HepG2 (cell line): ENCODE measurements around the gene CD9. TPM values are rescaled to one million over a fixed set of nuclear protein-coding genes. Genes with fewer than 3 reads are reported as not detected.
A peak's percentile ranks its signal among the peaks of the same experiment; 100 is the strongest.

ENCODE experiments used
- HMG20B ChIP-seq: conservative IDR thresholded peaks from 2 replicates; pipeline ENCODE4 v1.6.1; 2016; ENCODE audit warnings: missing genetic modification reagents, missing compliant biosample characterization
- HNF4A ChIP-seq: sonication (generic); formaldehyde crosslinking; IDR thresholded peaks from 2 replicates; pipeline ENCODE4 v1.4.0; 2020; ENCODE audit warnings: missing genetic modification reagents
- HOXA7 ChIP-seq: sonication (generic); formaldehyde crosslinking; IDR thresholded peaks from 2 replicates; pipeline ENCODE4 v1.8.1; 2022; ENCODE audit warnings: mild to moderate bottlenecking, missing genetic modification reagents, moderate library complexity
- MAZ ChIP-seq, 2 experiments: sonication (generic) in 1 of 2; formaldehyde crosslinking in 1 of 2; IDR thresholded peaks; 2 replicates each; pipeline versions ENCODE4 v1.5.0 to v1.6.1; 2012 to 2020; ENCODE audit warnings: low read depth in 2 of 2, mild to moderate bottlenecking in 2 of 2, borderline replicate concordance in 1 of 2, improper control_type of control experiment in 1 of 2, low read length in 1 of 2, missing genetic modification reagents in 1 of 2, moderate library complexity in 1 of 2
- NAIF1 ChIP-seq: sonication (generic); formaldehyde crosslinking; IDR thresholded peaks from 2 replicates; pipeline ENCODE4 v1.5.0; 2020; ENCODE audit warnings: mild to moderate bottlenecking, missing genetic modification reagents, borderline replicate concordance
- ONECUT2 ChIP-seq: sonication (generic); formaldehyde crosslinking; IDR thresholded peaks from 2 replicates; pipeline ENCODE4 v1.4.0; 2020; ENCODE audit warnings: missing genetic modification reagents
- SMAD3 ChIP-seq: sonication (generic); formaldehyde crosslinking; IDR thresholded peaks from 2 replicates; pipeline ENCODE4 v1.4.0; 2020; ENCODE audit warnings: missing genetic modification reagents
- TEAD3 ChIP-seq: optimal IDR thresholded peaks from 2 replicates; pipeline ENCODE3; 2016; ENCODE audit warnings: borderline replicate concordance
- USF2 ChIP-seq, 2 experiments: sonication (generic) in 1 of 2; formaldehyde crosslinking in 1 of 2; IDR thresholded peaks; 2 replicates each; pipeline versions ENCODE4 v1.5.1 to v1.6.1; 2011 to 2020; ENCODE audit warnings: borderline replicate concordance in 1 of 2, low read depth in 1 of 2, low read length in 1 of 2, mild to moderate bottlenecking in 1 of 2, missing genetic modification reagents in 1 of 2, moderate library complexity in 1 of 2
- ZBTB3 ChIP-seq: sonication (generic); formaldehyde crosslinking; IDR thresholded peaks from 2 replicates; pipeline ENCODE4 v1.4.0; 2020; ENCODE audit warnings: low read depth, mild to moderate bottlenecking, moderate library complexity, missing genetic modification reagents, borderline replicate concordance
- ZBTB7B ChIP-seq: sonication (generic); formaldehyde crosslinking; IDR thresholded peaks from 2 replicates; pipeline ENCODE4 v1.4.0; 2020; ENCODE audit warnings: missing genetic modification reagents
- ZFYVE20 ChIP-seq: sonication (generic); formaldehyde crosslinking; IDR thresholded peaks from 2 replicates; pipeline ENCODE4 v1.8.0; 2023; ENCODE audit warnings: low read depth, mild to moderate bottlenecking, moderate library complexity, missing genetic modification reagents, borderline replicate concordance
- ZNF367 ChIP-seq: sonication (generic); formaldehyde crosslinking; IDR thresholded peaks from 2 replicates; pipeline ENCODE4 v1.4.0; 2020; ENCODE audit warnings: missing genetic modification reagents, borderline replicate concordance
- ZNF543 ChIP-seq: sonication (generic); formaldehyde crosslinking; IDR thresholded peaks from 2 replicates; pipeline ENCODE4 v1.4.0; 2020; ENCODE audit warnings: mild to moderate bottlenecking, missing genetic modification reagents
- ZNF569 ChIP-seq: sonication (generic); formaldehyde crosslinking; IDR thresholded peaks from 2 replicates; pipeline ENCODE4 v1.5.0; 2020; ENCODE audit warnings: mild to moderate bottlenecking, missing genetic modification reagents, moderate library complexity, borderline replicate concordance
- ZNF75D ChIP-seq: sonication (generic); formaldehyde crosslinking; IDR thresholded peaks from 2 replicates; pipeline ENCODE4 v1.8.1; 2023; ENCODE audit warnings: missing genetic modification reagents, mild to moderate bottlenecking, borderline replicate concordance
- ZNF770 ChIP-seq: sonication (generic); formaldehyde crosslinking; IDR thresholded peaks from 2 replicates; pipeline ENCODE4 v1.5.0; 2020; ENCODE audit warnings: mild to moderate bottlenecking, missing genetic modification reagents
- ZNF891 ChIP-seq: sonication (generic); formaldehyde crosslinking; IDR thresholded peaks from 2 replicates; pipeline ENCODE4 v1.5.0; 2020; ENCODE audit warnings: mild to moderate bottlenecking, missing genetic modification reagents
- polyA plus RNA-seq, 8 experiments: library from polyadenylated mRNA; depleted of rRNA in 3 of 8; stranded (reverse) in 7 of 8; unstranded in 1 of 8; fragments of >200 nt; fragmentation: Illumina TruSeq in 4 of 8; extraction: Trizol in 4 of 8; gene quantifications; 2 replicates each; pipeline versions ENCODE4 v1.2.1 to v1.2.3, GENCODE V29; 2011 to 2016; ENCODE audit warnings: low read depth in 4 of 8, missing spikeins in 1 of 8, mixed read lengths in 1 of 8; ENCODE audit not compliant: insufficient read depth in 1 of 8
- total RNA-seq, 5 experiments: library from RNA; depleted of rRNA; stranded (reverse); fragments of >200 nt; fragmentation: Illumina TruSeq; extraction: Trizol; gene quantifications; 2 replicates each; pipeline ENCODE4 v1.2.3, GENCODE V29; 2016; ENCODE audit warnings: low read depth in 1 of 5
- TF ChIP-seq, protein P1 (sequence below): sonication (generic); formaldehyde crosslinking; IDR thresholded peaks from 2 replicates; pipeline ENCODE4 v1.4.0; 2020; ENCODE audit warnings: mild to moderate bottlenecking, missing genetic modification reagents, borderline replicate concordance
- TF ChIP-seq, protein P2 (sequence below): sonication (generic); formaldehyde crosslinking; IDR thresholded peaks from 2 replicates; pipeline ENCODE4 v1.4.0; 2020; ENCODE audit warnings: missing genetic modification reagents
- TF ChIP-seq, protein P3 (sequence below): sonication (generic); formaldehyde crosslinking; IDR thresholded peaks from 2 replicates; pipeline ENCODE4 v1.4.0; 2020; ENCODE audit warnings: low read depth, mild to moderate bottlenecking, missing genetic modification reagents

CD9 gene
- total and polyA plus RNA-seq, 2 of the 13 experiments (the other 11 are each of a cell fraction or from before 2014, with no cell fraction given) = 5.8 to 38.3 TPM

DNA sequence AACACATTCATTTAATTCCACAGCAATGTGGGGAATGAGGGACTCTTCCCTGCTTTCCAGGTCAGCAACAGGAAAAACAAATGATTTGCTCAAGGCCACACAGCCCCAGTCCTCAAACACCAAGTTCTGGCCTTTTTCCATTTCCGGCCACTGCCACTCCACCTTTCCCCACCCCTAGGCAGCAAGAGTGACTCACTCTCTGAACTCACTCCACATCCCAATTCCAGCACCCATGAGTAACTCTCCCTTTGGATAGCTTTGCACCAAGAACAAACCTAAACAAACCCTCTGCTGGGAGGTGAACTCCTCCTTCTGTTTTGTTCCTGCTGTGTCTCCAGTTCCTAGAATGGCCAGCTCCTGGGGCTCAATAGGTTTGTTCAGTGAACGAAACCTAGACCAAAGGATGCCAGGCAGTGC lies 79.9 kb downstream of the CD9 start (continued):
- TF ChIP-seq, protein P1, sequence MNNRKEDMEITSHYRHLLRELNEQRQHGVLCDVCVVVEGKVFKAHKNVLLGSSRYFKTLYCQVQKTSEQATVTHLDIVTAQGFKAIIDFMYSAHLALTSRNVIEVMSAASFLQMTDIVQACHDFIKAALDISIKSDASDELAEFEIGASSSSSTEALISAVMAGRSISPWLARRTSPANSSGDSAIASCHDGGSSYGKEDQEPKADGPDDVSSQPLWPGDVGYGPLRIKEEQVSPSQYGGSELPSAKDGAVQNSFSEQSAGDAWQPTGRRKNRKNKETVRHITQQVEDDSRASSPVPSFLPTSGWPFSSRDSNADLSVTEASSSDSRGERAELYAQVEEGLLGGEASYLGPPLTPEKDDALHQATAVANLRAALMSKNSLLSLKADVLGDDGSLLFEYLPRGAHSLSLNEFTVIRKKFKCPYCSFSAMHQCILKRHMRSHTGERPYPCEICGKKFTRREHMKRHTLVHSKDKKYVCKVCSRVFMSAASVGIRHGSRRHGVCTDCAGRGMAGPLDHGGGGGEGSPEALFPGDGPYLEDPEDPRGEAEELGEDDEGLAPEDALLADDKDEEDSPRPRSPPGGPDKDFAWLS = no peak
- TF ChIP-seq ZNF569 (CRISPR knock-in tag) (no peak), ZNF891 (no peak), ZBTB7B (CRISPR knock-in tag) (no peak; the same call in 1 of the 2 replicates), ZNF75D (no peak), ZNF367 (CRISPR knock-in tag) (no peak), ONECUT2 (no peak), HNF4A (CRISPR knock-in tag) (no peak), ZBTB3 (no peak), HOXA7 (CRISPR knock-in tag) (no peak), SMAD3 (CRISPR knock-in tag) (0 out of 2 replicates have a peak, but pooled peaks have one; percentile 36), USF2 (IDR thresholded peaks at IDR 0.05; ENCODE audit: low read depth, low read length) (no peak), USF2 (CRISPR knock-in tag; IDR thresholded peaks at IDR 0.05; ENCODE audit: borderline replicate concordance) (no peak), ZFYVE20 (CRISPR knock-in tag) (no peak), TEAD3 (CRISPR knock-in tag) (peak; percentile 80), ZNF543 (CRISPR knock-in tag) (no peak), NAIF1 (CRISPR knock-in tag) (no peak), MAZ (IDR thresholded peaks at IDR 0.05; ENCODE audit: borderline replicate concordance, low read depth, low read length) (no peak), MAZ (CRISPR knock-in tag; IDR thresholded peaks at IDR 0.05; ENCODE audit: low read depth) (no peak), HMG20B (peak; percentile 52; the same call in 1 of the 2 replicates), ZNF770 (no peak)
- TF ChIP-seq, protein P2, sequence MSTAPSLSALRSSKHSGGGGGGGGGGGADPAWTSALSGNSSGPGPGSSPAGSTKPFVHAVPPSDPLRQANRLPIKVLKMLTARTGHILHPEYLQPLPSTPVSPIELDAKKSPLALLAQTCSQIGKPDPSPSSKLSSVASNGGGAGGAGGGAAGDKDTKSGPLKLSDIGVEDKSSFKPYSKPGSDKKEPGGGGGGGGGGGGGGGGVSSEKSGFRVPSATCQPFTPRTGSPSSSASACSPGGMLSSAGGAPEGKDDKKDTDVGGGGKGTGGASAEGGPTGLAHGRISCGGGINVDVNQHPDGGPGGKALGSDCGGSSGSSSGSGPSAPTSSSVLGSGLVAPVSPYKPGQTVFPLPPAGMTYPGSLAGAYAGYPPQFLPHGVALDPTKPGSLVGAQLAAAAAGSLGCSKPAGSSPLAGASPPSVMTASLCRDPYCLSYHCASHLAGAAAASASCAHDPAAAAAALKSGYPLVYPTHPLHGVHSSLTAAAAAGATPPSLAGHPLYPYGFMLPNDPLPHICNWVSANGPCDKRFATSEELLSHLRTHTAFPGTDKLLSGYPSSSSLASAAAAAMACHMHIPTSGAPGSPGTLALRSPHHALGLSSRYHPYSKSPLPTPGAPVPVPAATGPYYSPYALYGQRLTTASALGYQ (CRISPR knock-in tag) = no peak
- TF ChIP-seq, protein P3, sequence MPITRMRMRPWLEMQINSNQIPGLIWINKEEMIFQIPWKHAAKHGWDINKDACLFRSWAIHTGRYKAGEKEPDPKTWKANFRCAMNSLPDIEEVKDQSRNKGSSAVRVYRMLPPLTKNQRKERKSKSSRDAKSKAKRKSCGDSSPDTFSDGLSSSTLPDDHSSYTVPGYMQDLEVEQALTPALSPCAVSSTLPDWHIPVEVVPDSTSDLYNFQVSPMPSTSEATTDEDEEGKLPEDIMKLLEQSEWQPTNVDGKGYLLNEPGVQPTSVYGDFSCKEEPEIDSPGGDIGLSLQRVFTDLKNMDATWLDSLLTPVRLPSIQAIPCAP (CRISPR knock-in tag) = no peak
